Fibroblast of pulmonary artery (primary cell): ENCODE data around the gene ABCA12.

Experiments used
- DNase-seq: peaks from one replicate; pipeline ENCODE4 v3.0.0-alpha.2; 2010; ENCODE audit warnings: low read depth
- H3K4me3 ChIP-seq: replicated peaks from 2 replicates; pipeline ENCODE4 v1.5.1; 2011; ENCODE audit warnings: low read depth, mild to moderate bottlenecking, control low read depth, low read length, moderate library complexity
- TF ChIP-seq, protein P1 (sequence below): IDR thresholded peaks from 2 replicates; pipeline ENCODE4 v1.5.1; 2011; ENCODE audit warnings: mild to moderate bottlenecking, control low read depth, low read length, inconsistent platforms; ENCODE audit errors: missing control alignments

ABCA12 gene

DNA sequence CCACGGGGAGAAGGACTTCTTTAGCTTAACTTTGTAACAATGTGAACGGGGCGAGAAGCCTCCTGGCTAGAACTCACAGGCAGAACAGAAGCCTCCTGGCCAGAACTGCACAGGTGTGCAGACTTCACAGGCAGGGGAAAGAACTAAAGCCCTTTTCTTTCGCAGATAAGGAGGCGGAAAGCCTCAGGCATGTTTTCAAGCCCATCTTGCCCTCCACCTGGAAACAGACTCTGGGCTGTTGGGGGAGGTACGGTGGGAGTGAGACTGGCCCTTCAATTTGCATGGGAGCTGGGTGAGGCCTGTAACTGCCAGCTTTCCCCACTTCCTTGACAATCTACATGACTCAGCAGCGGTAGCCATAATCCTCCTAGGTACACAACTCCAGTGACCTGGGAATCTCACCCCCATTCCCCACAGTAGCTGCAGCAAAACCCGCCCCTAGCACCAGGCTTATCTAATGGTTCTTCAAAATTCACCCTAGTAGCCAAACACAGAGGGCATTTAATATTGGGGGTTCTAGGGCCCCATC lies 22.9 kb upstream of the ABCA12 start:
- no peak for DNase-seq
- TF ChIP-seq, protein P1, sequence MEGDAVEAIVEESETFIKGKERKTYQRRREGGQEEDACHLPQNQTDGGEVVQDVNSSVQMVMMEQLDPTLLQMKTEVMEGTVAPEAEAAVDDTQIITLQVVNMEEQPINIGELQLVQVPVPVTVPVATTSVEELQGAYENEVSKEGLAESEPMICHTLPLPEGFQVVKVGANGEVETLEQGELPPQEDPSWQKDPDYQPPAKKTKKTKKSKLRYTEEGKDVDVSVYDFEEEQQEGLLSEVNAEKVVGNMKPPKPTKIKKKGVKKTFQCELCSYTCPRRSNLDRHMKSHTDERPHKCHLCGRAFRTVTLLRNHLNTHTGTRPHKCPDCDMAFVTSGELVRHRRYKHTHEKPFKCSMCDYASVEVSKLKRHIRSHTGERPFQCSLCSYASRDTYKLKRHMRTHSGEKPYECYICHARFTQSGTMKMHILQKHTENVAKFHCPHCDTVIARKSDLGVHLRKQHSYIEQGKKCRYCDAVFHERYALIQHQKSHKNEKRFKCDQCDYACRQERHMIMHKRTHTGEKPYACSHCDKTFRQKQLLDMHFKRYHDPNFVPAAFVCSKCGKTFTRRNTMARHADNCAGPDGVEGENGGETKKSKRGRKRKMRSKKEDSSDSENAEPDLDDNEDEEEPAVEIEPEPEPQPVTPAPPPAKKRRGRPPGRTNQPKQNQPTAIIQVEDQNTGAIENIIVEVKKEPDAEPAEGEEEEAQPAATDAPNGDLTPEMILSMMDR, result no peak
- no peak overlapping the region for H3K4me3 ChIP-seq

- no peak overlapping the region for H3K4me3 ChIP-seq
- DNase-seq, result no peak
- TF ChIP-seq, protein P1, result no peak
Observed at GRCh38 chr2:215160081-215160480, 21.7 kb upstream of the ABCA12 start.

DNA sequence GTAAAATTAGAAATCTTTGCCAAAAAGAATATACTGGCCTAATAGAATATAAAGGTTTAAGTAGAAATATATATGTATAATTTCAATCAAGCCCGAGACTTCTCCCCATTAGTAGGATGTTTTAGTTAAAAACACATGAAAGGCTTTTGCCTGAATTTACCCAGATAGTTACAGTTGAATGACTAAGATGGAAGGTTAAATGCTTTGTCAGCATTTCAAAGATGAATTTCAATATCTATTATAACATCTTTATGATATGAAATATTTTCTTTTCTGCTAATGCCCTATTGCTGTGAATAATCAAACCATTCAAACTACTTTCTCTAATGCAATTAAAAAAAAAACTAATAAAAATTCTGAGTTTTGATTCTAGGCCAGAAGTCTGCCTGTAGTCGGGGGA lies 18.0 kb upstream of the ABCA12 start:
- no peak overlapping the region for H3K4me3 ChIP-seq
- TF ChIP-seq, protein P1, result no peak
- no peak for DNase-seq

- H3K4me3 ChIP-seq, result no peak overlapping the region
- DNase-seq, result no peak
- TF ChIP-seq, protein P1, result no peak
Observed at GRCh38 chr2:215149894-215150293, 11.5 kb upstream of the ABCA12 start.

GRCh38 chr2:215149486-215149885 lies 11.1 kb upstream of the ABCA12 start:
- DNase-seq, result no peak
- TF ChIP-seq, protein P1, result no peak
- H3K4me3 ChIP-seq, result no peak overlapping the region

- no peak overlapping the region for H3K4me3 ChIP-seq
- TF ChIP-seq, protein P1, result no peak
- DNase-seq, result no peak
Observed at GRCh38 chr2:215149060-215149459, 10.6 kb upstream of the ABCA12 start.

DNA sequence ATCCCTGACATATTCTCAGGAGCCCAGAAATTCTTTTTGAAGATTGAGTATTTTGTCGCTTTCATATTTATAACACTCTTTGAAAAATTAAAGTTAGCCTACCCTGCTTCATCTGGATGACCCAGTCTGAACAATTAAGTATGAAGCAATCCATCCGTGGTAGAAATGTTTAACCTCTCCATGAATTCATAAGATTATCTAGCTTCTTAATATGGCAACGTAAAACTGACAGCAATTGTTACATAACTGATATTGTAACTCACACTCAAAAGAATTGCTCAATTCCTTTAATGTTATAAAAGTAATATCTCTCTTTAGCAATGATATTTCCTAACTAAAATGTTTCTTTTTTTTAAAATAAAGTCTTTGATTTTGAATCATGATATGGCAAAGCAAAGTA lies 7.2 kb upstream of the ABCA12 start:
- no peak overlapping the region for H3K4me3 ChIP-seq
- DNase-seq, result peak; percentile 6
- TF ChIP-seq, protein P1, result no peak
